Vagina (tissue), 2 donors: ENCODE measurements around the gene EPN1. TPM values are rescaled to one million over a fixed set of nuclear protein-coding genes. Genes with fewer than 3 reads are reported as not detected.
A peak's percentile ranks its signal among the peaks of the same experiment; 100 is the strongest.

ENCODE experiments used
- DNase-seq, 2 donors: peaks; one replicate each; pipeline ENCODE4 v3.0.0-alpha.2; 2017; ENCODE audit errors: extremely low spot score in 2 of 2
- H3K27ac ChIP-seq: fragments of 200-600 bp; sonication (generic); one replicate; pipeline ENCODE4 v1.5.1; 2019
- H3K27me3 ChIP-seq: fragments of 200-600 bp; sonication (generic); one replicate; pipeline ENCODE4 v1.5.1; 2019
- H3K36me3 ChIP-seq, 2 donors: fragments of 200-600 bp; sonication (generic); one replicate each; pipeline ENCODE4 v1.5.1; 2017 to 2019
- H3K4me1 ChIP-seq: fragments of 200-600 bp; sonication (generic); one replicate; pipeline ENCODE4 v1.5.1; 2019
- H3K4me3 ChIP-seq, 2 donors: fragments of 200-600 bp; sonication (generic); 1 replicate in 1 of 2; 2 replicates in 1 of 2; pipeline ENCODE4 v1.5.1; 2016 to 2019
- H3K9me3 ChIP-seq: fragments of 200-600 bp; sonication (generic); one replicate; pipeline ENCODE4 v1.5.1; 2019
- CTCF ChIP-seq, 3 experiments: fragments of 450-650 bp in 2 of 3; fragments of 200-600 bp in 1 of 3; sonication (generic) in 1 of 3; IDR thresholded peaks; one replicate each; pipeline ENCODE4 v1.5.1; 2017 to 2019; ENCODE audit warnings: antibody characterized with exemption in 3 of 3, mild to moderate bottlenecking in 2 of 3, moderate library complexity in 2 of 3
- POLR2A ChIP-seq, 2 donors: fragments of 450-650 bp; IDR thresholded peaks; one replicate each; pipeline ENCODE4 v1.6.1; 2017; ENCODE audit warnings: antibody characterized with exemption in 2 of 2, mild to moderate bottlenecking in 2 of 2, moderate library complexity in 2 of 2
- POLR2AphosphoS5 ChIP-seq, 2 donors: sonication (generic); formaldehyde crosslinking; IDR thresholded peaks; one replicate each; pipeline ENCODE4 v1.9.0; 2017; ENCODE audit warnings: antibody characterized with exemption in 2 of 2, mild to moderate bottlenecking in 2 of 2, low read depth in 1 of 2; ENCODE audit not compliant: insufficient read depth in 1 of 2
- intact Hi-C: fragments of 100-400 bp; cut with DNase I; formaldehyde crosslinking; loops from one replicate; pipeline ENCODE4 v1.15.1; 2023
- total RNA-seq: library from RNA; depleted of rRNA; stranded (reverse); fragments of >200 nt; gene quantifications from one replicate; pipeline ENCODE4 v1.2.3, GENCODE V29; 2016

Gene EPN1
- total RNA-seq, 1 donor from 2014 or later: 43.7 TPM

DNA sequence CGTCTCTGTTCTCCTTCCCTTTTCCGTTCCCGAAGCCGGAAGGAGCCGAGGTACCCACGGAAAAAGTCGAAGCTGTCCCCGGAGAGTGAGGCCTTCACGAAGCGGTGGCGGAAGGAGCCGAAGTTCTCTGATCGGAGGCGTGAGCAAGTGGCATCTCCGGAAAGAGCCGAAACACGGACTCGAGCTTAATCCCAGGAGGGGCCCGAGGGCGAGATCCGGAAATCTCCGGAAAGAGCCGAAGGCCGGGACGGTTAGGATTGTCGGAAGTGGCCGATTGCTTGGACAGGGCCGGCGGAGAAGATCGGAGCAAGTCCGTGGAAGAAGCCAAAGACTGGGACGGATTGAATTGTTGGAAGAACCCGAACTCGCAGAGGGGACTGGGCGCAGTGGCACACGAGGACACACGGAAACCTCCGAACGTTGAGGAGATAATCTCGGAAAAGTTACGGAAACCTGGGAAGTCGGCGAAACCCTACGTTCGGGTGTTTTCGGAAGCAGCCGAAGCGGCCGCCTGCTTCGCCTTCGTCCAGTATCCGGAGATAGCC is 20.6 kb upstream of the EPN1 start:
- intact Hi-C loops: no loop called here
- TF ChIP-seq POLR2AphosphoS5 (IDR thresholded peaks at IDR 0.05; ENCODE audit: insufficient read depth in 1 of 2, low read depth in 1 of 2) (peak in 1 of 2 donors; percentile 64), CTCF (IDR thresholded peaks at IDR 0.05) (no peak), POLR2A (IDR thresholded peaks at IDR 0.05) (no peak)
- H3K9me3 ChIP-seq: no peaks in the 10 kb centered on the region
- H3K4me1 ChIP-seq: peaks cover 50% of the 10 kb centered on the region
- no peaks in the 10 kb centered on the region for H3K27me3 ChIP-seq
- H3K36me3 ChIP-seq: no peaks in the 10 kb centered on the region
- peak overlapping the region; percentile 69 to 96 for H3K4me3 ChIP-seq
- peak overlapping the region; percentile 100 for H3K27ac ChIP-seq
- DNase-seq: peak in 1 of 2 donors; percentile 99

DNA sequence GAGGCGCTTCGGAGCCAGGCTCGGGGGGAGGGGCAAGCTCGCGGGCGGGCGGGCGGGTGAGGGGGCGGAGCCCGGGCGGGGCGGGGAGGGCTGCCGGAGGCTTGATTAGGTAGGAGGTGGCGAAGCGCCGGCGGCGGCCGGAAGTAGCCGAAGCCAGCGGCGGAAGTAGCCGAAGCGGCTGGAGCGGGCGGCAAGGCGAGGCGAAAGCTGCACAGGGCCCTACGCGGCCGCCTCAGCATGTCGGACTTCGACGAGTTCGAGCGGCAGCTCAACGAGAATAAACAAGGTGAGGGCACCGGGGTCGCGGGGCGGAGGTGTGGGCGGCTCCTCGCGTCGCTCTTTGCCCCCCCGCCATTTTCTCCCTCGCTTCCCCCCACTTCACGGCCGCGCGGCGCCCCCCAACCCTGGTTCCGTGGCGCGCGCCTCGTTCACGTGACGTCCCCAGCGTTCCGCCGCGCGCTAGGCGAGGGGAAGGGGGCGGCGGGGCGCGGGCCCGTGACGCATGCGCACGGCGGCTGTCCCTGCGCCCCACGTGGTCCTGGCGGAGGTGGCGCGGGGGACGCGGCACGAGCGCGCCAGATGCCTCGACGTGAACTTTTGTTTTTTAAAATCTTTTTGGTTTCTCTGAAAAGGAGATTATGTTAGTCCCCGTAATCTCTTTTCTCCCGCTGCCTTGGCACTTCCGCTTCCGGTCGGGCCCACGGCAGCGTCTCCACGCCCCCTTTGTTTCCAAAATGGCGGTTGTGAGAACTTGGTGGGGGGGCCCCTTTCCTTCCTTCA is 20.0 kb upstream of the EPN1 start, which contains the start of gene U2AF2:
Gene U2AF2, plus strand, starts transcription at position 168 of the 780 bp plus-strand sequence. Its CDS starts 70 bp downstream, at position 238.
- TF ChIP-seq CTCF (IDR thresholded peaks at IDR 0.05): peak in 1 of 3 experiments; percentile 25
- peak in 1 of 2 donors; percentile 88 for TF ChIP-seq POLR2AphosphoS5 (IDR thresholded peaks at IDR 0.05; ENCODE audit: insufficient read depth in 1 of 2, low read depth in 1 of 2)
- peak in 1 of 2 donors; percentile 57 for TF ChIP-seq POLR2A (IDR thresholded peaks at IDR 0.05)
- peak within 1 kb of the TSS; percentile 69 to 96 for H3K4me3 ChIP-seq
- peak in 1 of 2 donors; percentile 96 for DNase-seq
- no peaks in the 10 kb centered on the region for H3K9me3 ChIP-seq
- H3K27me3 ChIP-seq: no peaks in the 10 kb centered on the region
- H3K27ac ChIP-seq: peak within 1 kb of the TSS; percentile 100
- peaks cover 0 to 5% of the 10 kb centered on the region in 2 donors for H3K36me3 ChIP-seq
- H3K4me1 ChIP-seq: peaks cover 54% of the 10 kb centered on the region
- intact Hi-C loops: no loop called here

GRCh38 chr19:55655648-55656040 is 19.4 kb upstream of the EPN1 start:
- Histone ChIP-seq H3K27ac (peak overlapping the region; percentile 100), H3K4me1 (peaks cover 60% of the 10 kb centered on the region), H3K27me3 (no peaks in the 10 kb centered on the region), H3K9me3 (no peaks in the 10 kb centered on the region), H3K36me3 (peaks cover 0 to 11% of the 10 kb centered on the region in 2 donors), H3K4me3 (peak overlapping the region; percentile 69 to 96)
- intact Hi-C loops: no loop called here
- no peak for TF ChIP-seq CTCF (IDR thresholded peaks at IDR 0.05)
- TF ChIP-seq POLR2AphosphoS5 (IDR thresholded peaks at IDR 0.05; ENCODE audit: insufficient read depth in 1 of 2, low read depth in 1 of 2): no peak
- TF ChIP-seq POLR2A (IDR thresholded peaks at IDR 0.05): no peak
- DNase-seq: no peak

DNA sequence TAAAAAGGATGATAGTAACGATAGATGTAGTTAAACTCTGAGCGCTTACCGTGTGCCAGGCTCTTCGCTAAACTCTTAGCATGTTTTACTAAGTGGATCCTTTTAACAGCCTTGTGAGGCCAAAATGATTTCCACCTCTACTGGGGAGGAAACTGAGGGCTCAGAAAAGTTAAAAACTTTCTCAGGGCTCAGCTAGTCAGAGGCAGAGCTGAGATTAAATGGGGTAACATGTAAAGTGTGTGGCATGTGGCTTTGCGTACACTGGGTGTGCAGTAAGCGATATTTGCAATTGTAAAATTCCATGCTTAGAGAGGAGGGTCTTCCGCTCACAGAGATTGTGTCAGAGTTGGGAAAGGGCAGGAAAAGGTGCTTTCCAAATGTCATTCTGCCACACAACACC is 18.5 kb upstream of the EPN1 start:
- H3K27ac ChIP-seq: no peak overlapping the region
- H3K36me3 ChIP-seq: peaks cover 0 to 20% of the 10 kb centered on the region in 2 donors
- no peaks in the 10 kb centered on the region for H3K9me3 ChIP-seq
- DNase-seq: no peak
- no peaks in the 10 kb centered on the region for H3K27me3 ChIP-seq
- H3K4me3 ChIP-seq: peak overlapping the region; percentile 69 to 96
- intact Hi-C loops: no loop called here
- TF ChIP-seq POLR2A (IDR thresholded peaks at IDR 0.05) (no peak), CTCF (IDR thresholded peaks at IDR 0.05) (no peak), POLR2AphosphoS5 (IDR thresholded peaks at IDR 0.05; ENCODE audit: insufficient read depth in 1 of 2, low read depth in 1 of 2) (no peak)
- peaks cover 63% of the 10 kb centered on the region for H3K4me1 ChIP-seq
